NCI-H82 treated with DMSO at 0.1 percent for 48 hours (cell line): ENCODE measurements around the gene CLINT1.

Source experiments
- DNase-seq: peaks from one replicate; lab custom pipeline; 2025; ENCODE audit not compliant: unreplicated experiment; lab: John Stamatoyannopoulos, UW

Gene CLINT1

DNA sequence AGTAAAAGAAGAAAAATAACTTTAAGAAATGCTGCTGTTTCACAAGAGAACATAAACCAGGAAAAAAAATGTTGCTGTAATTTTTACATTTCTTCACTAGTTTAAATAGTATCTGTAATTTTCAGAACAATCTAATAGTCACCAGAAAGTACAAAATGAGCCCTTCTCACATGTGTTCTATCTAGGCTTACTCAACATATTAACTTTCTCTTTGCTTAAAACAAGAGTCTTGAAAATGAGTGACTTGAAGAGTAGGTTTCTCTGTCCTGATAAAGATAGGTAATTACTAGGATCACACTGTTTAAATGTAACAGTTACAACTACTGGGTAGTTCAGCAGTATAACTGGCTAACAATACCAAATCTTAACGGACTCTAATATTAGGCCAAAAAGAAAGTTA, 37.5 kb downstream of the CLINT1 start:
- DNase-seq: no peak

DNA sequence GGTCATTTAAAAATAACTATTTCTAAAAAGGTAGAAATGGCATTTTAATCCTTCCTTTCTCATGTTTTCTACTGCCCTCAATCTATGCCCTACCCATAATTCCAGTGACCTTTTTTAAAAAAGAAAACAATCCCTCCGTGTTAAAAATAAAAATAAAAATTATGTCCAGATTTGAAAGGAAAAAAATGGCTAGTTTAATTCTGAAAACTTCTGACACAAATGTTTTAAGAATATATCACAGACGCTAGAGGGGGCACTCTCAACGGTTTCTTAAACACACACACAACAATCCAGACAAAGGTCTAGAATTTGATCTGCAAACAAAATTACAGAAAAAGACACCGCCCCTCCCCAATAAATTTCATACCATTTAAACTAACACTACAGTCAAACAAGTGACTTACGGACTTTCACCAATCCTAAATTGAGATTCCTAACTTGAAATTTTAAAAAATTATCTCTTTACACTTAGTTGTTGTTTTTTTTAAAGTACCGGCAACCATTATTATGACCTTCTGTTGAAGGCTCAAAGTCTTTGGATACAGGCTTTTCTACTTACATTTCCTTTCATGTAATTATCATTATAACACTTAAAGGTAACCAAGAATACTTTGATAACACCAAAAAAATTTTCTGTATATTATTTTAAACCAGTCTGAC, 38.2 kb downstream of the CLINT1 start:
- DNase-seq: peak; percentile 27

DNA sequence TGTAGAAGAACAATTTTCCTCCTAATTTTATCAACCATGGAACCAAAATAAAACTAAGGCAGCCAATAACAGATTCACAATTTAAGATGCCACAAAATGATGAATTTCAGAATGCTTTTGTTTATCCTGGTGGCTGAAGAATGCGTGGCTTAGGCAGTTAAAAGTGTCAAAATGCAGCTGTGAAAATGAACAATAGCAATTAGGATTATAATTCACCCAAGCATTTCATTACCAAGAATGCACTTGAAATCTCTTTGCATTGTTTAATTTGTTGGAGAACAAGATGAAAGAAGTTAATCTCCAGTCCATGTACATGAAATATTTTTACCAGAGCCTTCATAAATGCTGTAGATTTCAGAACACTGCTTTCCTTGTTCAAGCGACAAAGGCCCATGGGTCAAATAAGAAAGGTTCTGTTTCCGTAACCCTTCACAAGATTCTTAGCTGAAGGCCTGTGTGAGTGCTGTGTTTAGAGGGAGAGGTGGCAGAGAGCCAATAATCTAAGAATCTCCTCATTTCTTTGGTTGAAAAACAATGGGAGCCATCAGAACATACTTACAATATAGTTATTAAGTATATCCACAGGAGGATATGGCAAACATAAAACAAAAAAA, 39.3 kb downstream of the CLINT1 start:
- DNase-seq: no peak

DNA sequence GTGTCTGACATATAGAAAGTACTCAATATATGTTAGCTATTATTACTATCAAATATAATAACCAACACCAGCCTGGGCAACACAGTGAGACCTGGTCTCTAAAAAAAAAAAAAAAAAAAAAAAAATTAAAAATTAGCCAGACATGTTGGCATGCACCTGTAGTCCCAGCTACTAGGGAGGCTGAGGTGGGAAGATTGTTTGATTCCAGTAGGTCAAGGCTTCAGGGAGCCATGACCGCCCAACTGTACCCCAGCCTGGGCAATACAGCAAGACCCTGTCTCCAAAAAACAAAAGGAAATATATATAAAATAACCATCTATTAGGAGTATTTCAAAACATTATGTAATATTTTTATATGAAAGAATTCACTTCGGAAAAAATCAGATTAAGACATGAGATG, 40.6 kb downstream of the CLINT1 start:
- DNase-seq: no peak

DNA sequence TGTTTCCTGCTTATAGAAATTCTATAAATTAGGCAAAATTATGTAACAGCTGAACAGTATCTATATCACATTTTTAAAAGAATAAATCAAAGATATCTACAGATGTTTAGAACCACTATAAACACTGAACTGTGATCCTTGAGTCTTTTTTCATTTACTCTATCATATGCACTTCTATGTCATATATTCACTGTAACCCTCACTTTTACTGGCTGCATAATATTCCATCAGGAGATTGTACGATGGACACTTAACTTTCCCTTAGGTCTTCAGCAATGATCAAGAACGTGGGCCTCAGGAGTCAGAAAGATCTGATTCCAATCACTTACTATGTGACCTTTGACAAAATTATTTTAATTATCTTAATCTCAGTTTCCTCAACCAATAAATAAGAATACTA, 41.0 kb downstream of the CLINT1 start:
- DNase-seq: no peak

DNA sequence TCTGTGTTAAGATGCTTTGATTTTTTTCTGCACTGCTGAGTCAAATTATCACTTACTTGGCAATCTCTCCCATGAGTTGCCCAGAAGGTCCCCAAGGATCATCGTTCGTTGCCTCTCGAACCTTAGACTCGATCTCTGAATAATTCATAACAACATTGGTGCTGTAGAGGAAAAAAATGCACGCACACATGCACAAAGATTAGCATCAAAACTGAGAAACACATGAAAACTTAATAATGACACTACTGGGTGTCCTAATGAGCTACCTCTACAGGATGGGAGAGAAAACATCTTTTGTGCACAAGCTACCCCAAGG, 41.6 kb downstream of the CLINT1 start:
- no peak for DNase-seq

DNA sequence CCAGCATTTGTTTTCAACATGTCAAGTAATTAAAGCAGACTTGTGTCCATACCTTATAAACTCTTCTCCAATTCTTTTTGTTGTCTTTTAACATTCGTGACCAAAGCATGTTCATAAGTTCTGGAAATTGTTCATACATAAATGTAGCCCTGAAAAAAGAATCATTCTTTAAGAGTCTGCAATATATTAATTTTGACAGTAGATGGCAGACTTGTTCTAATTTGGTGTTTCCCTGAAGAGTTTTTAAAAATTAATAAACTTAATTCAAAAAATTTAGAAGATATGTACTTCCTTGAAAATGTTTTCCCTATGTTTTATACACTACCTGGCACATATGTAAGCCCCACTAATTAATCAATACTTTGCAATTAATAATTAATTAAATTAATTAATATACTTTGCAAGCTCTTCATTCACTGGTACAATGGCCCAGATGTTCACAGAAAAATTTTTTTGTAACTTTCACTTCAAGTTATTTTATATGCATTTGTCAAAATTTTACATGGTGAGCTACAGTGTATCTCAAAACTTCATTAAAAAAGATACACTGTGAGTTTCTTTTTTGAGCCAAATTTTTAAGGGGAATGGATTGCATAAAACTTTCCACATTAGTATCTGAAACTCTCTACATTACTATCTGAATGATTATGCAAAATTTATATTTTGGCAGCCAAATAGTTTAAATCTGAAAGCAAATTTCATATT, 42.1 kb downstream of the CLINT1 start:
- DNase-seq: no peak

DNA sequence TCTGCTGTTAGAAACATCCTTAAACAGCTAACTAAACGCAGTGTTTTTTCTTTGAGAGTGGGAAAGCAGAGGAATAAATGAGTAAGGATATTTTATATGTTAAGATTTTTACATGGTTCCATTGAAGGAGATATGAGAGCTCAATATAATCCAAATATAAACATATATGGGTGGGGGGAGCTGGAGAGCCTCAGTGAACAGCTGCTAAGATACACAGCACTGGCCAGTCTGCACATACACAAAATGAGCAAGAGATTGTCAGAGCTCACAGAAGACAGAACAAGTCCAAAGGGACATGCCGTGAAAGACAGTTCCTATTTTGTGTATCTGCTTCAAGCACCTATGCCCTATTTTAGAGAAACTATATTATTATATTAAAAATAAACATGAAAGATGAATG, 46.9 kb downstream of the CLINT1 start:
- no peak for DNase-seq

DNA sequence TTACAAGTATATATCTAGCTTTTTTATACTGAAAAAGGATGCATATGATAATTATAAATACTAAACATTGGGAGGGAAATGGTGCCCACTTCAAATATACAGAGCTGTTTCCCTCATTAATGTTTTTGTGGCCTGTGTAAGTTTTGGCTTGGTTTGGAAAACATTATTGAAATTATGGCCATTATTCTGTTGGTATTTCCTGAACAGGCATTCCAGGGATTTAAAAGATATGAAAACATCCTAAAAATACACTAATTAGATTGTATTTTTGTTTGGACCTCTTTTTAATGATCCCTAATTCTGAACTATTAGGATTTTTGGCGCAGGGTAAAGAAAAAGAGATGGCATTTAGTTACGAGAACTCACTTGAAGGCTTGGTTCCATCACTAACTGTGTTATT, 50.9 kb downstream of the CLINT1 start:
- DNase-seq: no peak

DNA sequence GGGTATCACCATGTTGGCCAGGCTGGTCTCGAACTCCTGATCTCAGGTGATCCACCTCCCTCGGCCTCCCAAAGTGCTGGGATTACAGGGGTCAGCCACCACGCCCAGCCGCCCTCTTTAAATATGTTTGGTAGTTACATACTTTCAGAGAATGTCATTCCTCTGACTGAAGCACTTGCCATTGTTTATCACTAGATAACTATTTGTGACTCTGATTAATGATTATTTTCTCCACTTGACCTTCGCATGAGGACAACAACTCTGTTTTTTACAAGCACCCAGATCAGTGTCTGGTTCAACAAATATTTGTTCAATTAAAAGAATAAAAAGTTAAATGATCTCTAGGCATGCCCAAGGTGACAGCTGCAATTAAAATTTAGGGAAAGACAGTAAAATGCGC, 56.2 kb downstream of the CLINT1 start:
- no peak for DNase-seq

DNA sequence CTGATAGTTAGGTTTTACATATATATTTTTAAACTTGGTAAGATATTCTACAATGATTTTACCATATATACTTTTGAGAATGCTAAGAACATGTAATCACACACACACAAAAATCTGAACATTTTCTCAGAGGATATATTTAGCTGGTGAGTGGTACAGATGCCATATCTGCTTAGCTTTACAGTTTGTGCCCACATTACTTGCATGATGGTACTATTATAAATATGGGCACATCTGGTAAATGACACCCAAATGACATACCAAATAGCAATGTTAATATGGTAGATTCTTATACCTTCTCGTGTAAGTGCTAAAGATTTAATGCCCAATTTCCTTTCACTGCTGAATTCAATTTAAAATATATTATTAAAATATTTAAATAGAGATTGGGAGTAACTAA, 58.8 kb downstream of the CLINT1 start:
- DNase-seq: no peak

DNA sequence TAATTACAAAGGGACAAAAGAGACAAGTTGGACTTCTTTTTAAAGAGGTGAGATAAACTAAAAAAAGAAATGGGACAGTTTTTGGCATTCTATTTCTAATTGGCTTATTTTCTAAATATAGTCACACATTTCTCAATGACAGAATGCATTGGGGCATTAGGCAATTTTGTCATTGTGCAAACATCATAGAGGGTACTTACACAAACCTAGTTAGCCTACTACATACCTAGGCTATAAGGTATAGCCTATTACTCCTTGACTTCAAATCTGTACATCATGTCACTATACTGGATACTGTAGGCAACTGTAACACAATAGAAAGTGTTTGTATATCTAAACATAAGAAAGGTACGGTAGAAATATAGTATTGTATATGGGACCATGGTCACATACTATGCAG, 59.4 kb downstream of the CLINT1 start:
- no peak for DNase-seq

DNA sequence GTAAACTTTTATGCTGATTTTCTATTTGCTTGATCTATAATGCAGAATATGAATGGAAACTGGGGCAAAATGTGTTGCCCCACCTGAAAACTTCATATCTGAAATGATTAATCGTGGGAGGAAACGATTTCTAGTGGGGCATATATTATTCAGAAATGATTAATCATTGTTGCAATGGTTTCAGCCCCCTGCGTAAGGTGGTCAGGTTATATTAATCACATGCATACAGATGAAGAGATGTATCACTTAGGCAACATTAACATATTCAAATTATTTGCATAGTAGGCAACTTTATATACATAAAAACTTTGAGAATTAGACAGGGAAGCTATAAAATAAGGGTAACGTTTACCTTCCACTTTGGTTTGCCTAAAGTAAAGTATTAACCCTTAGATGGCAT, 65.6 kb downstream of the CLINT1 start:
- no peak for DNase-seq

DNA sequence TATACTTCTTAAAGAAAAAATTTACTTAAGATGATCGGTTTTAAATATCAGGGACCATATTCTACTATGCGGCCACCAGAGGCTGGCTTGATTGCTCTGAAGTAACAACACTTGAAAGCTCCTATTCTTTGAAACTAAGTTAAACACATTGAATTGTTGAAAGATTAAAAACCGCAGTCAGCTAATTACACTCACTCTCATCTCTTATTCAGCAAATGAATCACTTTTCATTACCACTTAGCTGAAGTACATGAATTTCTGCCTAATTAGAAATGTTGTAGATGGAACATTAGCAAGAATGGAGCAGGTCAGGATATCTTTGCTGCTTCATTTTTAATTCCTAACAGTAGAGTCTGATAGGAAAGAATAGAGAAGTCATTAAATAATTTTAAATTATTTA, 73.1 kb downstream of the CLINT1 start:
- DNase-seq: no peak

DNA sequence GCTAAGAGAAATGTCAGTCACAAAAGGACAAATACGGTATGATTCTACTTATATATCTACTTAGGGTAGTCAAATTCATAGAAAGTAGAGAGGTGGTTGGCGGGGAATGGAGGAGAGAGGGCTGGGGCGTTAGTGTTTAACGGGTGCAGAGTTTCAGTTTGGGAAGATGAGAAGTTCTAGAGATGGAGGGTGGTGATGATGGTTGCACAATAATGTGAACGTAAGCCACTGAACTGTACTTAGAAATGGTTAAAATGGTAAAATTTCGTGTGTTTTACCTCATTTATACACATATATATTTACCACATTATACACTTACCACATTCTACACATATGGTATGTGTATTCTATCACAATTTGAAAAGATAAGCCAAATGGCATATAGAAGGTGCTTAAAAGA, 79.7 kb downstream of the CLINT1 start:
- DNase-seq: no peak

DNA sequence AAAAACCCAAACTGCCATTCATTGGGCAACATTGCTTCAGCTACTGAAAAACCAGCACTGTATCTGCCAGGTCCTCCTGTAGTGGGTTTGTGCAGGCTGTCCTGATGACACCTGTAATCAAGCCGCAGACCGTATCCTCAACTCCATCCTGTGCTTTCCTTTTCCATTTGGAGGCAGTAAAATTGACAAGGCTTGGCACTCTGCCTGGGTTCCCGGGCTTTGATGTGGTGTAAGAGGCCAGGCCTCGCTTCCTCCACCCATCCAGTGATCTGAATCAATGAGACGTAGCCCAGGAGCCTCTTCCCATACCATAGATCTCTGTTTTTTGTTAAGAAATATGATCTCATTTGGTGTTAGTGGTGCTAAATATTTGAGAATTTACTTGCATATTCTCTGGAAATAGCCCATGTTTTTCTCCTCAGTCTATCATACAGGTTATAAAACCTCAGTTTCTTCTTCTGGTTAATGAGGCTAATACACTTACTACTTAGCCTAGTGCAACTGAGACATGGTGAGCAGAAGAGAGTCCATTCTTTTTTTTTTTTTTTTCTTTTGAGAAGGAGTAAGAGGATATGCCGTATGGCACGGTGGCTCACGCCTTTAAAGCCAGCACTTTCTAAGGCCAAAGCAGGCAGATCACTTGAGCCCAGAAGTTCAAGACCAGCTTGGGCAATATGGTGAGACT, 80.7 kb downstream of the CLINT1 start:
- no peak for DNase-seq

DNA sequence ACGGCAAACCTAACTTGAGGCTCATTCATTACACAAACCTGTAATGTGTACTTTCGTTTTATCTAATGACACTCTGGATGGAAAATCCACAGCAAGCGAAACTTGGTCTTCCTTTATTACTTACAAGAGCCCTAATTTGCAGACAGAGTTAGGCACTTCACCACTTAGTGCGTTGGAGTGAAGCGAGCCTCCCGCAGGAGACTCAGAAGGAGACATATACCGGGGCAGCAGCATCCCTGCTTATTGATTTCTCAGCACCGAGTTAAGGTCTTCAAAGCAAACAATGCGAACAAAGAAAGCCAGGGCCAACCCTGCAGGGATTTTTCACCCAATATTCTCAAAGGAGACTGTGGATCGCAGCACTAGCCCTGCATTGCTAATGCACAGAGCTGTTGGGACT, 86.8 kb downstream of the CLINT1 start:
- DNase-seq: no peak

DNA sequence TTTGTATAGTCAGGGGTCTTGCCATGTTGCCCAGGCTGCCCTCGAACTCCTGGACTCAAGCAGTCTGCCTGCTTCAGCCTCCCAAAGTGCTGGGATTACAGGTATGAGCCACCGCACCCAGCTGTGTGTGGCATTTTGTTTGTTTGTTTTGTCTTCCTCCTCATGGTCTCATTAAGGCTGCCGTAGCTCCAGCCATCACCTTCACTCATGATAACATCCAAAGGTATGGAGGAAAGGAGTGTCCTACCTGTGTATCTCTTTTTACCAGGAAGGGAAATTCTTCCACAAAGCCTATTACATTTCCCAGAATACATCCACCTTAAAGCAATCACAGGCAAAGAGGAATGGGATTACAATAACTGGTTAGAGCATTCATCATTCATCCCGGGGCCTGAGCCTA, 88.3 kb downstream of the CLINT1 start:
- DNase-seq: no peak

DNA sequence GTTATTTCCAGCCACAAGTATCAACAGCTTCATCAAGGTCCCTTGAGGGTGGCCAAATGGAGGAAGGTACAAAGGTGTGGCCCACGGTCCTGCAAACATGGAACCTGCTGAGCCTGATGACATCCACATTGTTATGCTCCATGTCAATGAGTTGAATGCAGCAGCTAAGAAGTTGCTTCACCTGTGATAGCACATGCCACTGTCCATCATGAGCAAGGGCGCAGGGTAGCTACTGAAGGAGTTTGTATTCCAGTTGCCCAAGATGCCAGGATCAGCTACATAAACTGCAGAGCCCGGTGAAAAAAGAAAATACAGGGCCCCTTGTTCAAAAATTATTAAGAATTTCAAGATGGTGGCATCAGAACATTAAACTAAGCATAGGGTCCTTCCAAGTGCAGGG, 91.3 kb downstream of the CLINT1 start:
- DNase-seq: no peak

DNA sequence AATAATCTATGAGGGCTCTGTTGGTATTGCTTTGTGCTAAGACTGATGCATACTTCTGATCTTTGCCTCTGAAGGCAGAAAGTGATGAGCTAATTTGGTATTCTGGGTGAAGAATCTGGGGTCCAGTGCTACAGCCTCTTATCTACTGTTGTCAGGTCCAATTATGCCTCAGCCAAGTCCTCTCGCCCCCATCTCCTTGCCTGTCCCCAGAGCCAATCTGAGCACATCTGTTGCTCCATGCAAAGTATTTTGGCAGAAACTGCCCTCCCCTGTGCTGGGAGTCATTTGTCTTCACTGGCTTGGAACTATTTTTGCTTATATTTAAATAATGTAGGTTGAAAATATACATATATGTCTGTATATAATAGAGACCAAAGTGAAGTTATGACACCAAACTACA, 92.0 kb downstream of the CLINT1 start:
- no peak for DNase-seq

DNA sequence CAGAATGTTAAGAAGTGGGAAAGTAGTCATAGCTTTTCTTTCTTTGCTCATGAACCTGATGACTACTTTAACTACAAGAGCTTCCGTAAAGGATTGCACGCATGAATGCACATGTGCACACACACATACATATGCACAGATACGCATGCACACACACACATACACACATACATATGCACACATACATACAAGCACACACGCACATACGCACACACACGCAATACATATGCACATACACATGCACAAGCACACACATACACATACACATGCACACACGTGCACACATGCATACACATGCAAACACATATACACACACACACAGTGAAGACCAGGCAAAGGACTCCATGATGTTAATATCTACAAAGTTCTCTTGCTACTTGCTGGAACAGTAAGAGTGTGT, 92.5 kb downstream of the CLINT1 start:
- DNase-seq: no peak

DNA sequence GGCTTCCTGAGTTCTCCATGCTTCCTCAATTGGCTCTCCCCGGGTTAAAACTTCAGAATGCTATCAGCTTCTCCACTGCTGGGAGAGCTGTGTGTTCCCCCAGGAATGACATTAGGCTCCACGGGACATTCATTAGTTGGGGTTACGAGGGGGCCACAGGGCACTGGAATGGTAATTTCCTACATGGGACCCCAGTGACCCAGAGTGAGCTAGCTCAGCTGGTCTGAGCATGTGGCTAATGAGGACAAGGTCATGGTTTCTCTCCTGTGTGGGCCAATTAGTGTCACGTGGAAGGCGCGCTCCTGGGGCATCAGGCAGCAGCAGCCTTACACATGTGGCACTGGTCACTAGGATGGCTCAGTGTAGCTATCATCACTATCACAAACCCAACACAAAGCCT, 94.4 kb downstream of the CLINT1 start:
- DNase-seq: no peak
